NCI-H1092 treated with DMSO at 0.1 percent for 48 hours (cell line): ENCODE results near the gene NUP98.

Experiments
- DNase-seq: peaks from one replicate; lab custom pipeline; 2025; lab: John Stamatoyannopoulos, UW

Gene NUP98

GRCh38 chr11:3735827-3736226 is 61.5 kb downstream of the NUP98 start:
- no peak for DNase-seq

GRCh38 chr11:3732671-3733436 is 64.5 kb downstream of the NUP98 start:
- no peak for DNase-seq

- no peak for DNase-seq
Measured at GRCh38 chr11:3723014-3723708, 74.2 kb downstream of the NUP98 start.

GRCh38 chr11:3722100-3722499 is 75.3 kb downstream of the NUP98 start:
- DNase-seq = no peak

- no peak for DNase-seq
Measured at GRCh38 chr11:3720997-3721396, 76.4 kb downstream of the NUP98 start.

GRCh38 chr11:3712274-3712673 is 85.1 kb downstream of the NUP98 start:
- DNase-seq = no peak

- DNase-seq = no peak
Measured at GRCh38 chr11:3710485-3711259, 86.7 kb downstream of the NUP98 start.

- DNase-seq = no peak
Measured at GRCh38 chr11:3709977-3710376, 87.4 kb downstream of the NUP98 start.

- no peak for DNase-seq
Measured at GRCh38 chr11:3707176-3707575, 90.2 kb downstream of the NUP98 start.

GRCh38 chr11:3703383-3703782 is 94.0 kb downstream of the NUP98 start:
- DNase-seq = no peak

GRCh38 chr11:3700910-3701309 is 96.4 kb downstream of the NUP98 start:
- DNase-seq = no peak

GRCh38 chr11:3700410-3700809 is 96.9 kb downstream of the NUP98 start:
- no peak for DNase-seq

- DNase-seq = no peak
Measured at GRCh38 chr11:3686751-3687150, 110.6 kb downstream of the NUP98 start.

- no peak for DNase-seq
Measured at GRCh38 chr11:3685923-3686322, 111.4 kb downstream of the NUP98 start.

- DNase-seq = no peak
Measured at GRCh38 chr11:3684819-3685172, 112.6 kb downstream of the NUP98 start.

GRCh38 chr11:3684129-3684818 is 113.1 kb downstream of the NUP98 start:
- no peak for DNase-seq

- DNase-seq = no peak
Measured at GRCh38 chr11:3683039-3683438, 114.3 kb downstream of the NUP98 start.

- no peak for DNase-seq
Measured at GRCh38 chr11:3679077-3679476, 118.3 kb downstream of the NUP98 start.

- DNase-seq = no peak
Measured at GRCh38 chr11:3675971-3676370, 121.4 kb downstream of the NUP98 start.

GRCh38 chr11:3674189-3674588 is 123.2 kb downstream of the NUP98 start:
- no peak for DNase-seq

GRCh38 chr11:3671334-3672254 is 125.8 kb downstream of the NUP98 start, which contains the start of gene CHRNA10:
TSS of gene CHRNA10 (minus strand) at chr11:3671384. CDS start at chr11:3671312, 72 bp downstream.
- no peak for DNase-seq
